ENCODE results near the gene GBP7.
"Not testable (repeated sequence)": the region's sequence is repeated elsewhere in the genome, so short reads cannot be mapped to it uniquely, and the experiment has no call there.

Gene GBP7

GRCh38 chr1:89175601-89176256 is at the start of gene GBP7:
GBP7 (minus strand) TSS chr1:89176003; CDS start chr1:89171935, 4,068 bp downstream.
- Histone ChIP-seq H3K27ac (no peak within 1 kb of the TSS), H3K36me3 (ENCODE audit: insufficient read depth, low read length) (no peaks in the 10 kb centered on the region), H3K9me3 (ENCODE audit: low read depth, low read length) (no peaks in the 10 kb centered on the region), H3K9ac (ENCODE audit: insufficient read length) (no peak within 1 kb of the TSS), H3K4me3 (no peak within 1 kb of the TSS)
- no peak for DNase-seq (ENCODE audit: low read depth, low spot score)
- no peak for TF ChIP-seq EZH2 (IDR thresholded peaks at IDR 0.05)
- no peak for TF ChIP-seq FOXP2 (optimal IDR thresholded peaks at IDR 0.05; ENCODE audit: control extremely low read depth, extremely low read length, insufficient read depth)
- TF ChIP-seq POLR2AphosphoS5 (IDR thresholded peaks at IDR 0.05; ENCODE audit: borderline replicate concordance, low read depth, low read length): no peak

GRCh38 chr1:89221341-89221740 is 45.5 kb upstream of the GBP7 start:
- Histone ChIP-seq H3K9me3 (ENCODE audit: low read depth, low read length) (no peaks in the 10 kb centered on the region), H3K27ac (no peak overlapping the region), H3K4me3 (no peak overlapping the region), H3K36me3 (ENCODE audit: insufficient read depth, low read length) (no peaks in the 10 kb centered on the region), H3K9ac (ENCODE audit: insufficient read length) (no peak overlapping the region)
- DNase-seq (ENCODE audit: low read depth, low spot score): no peak
- TF ChIP-seq EZH2 (IDR thresholded peaks at IDR 0.05) (no peak), POLR2AphosphoS5 (IDR thresholded peaks at IDR 0.05; ENCODE audit: borderline replicate concordance, low read depth, low read length) (no peak), FOXP2 (optimal IDR thresholded peaks at IDR 0.05; ENCODE audit: control extremely low read depth, extremely low read length, insufficient read depth) (no peak)

- not testable (repeated sequence) for H3K9me3 ChIP-seq (ENCODE audit: low read depth, low read length); H3K4me3 ChIP-seq; H3K9ac ChIP-seq (ENCODE audit: insufficient read length); H3K27ac ChIP-seq; H3K36me3 ChIP-seq (ENCODE audit: insufficient read depth, low read length); DNase-seq (ENCODE audit: low read depth, low spot score)
These were observed 44.0 kb upstream of the GBP7 start for GRCh38 chr1:89219851-89220250.

- not testable (repeated sequence) for H3K9me3 ChIP-seq (ENCODE audit: low read depth, low read length); H3K4me3 ChIP-seq; H3K36me3 ChIP-seq (ENCODE audit: insufficient read depth, low read length); DNase-seq (ENCODE audit: low read depth, low spot score); H3K27ac ChIP-seq; H3K9ac ChIP-seq (ENCODE audit: insufficient read length)
These were observed 43.1 kb upstream of the GBP7 start for GRCh38 chr1:89218941-89219340.

- no peak overlapping the region for H3K9ac ChIP-seq (ENCODE audit: insufficient read length)
- no peak for TF ChIP-seq FOXP2 (optimal IDR thresholded peaks at IDR 0.05; ENCODE audit: control extremely low read depth, extremely low read length, insufficient read depth)
- H3K4me3 ChIP-seq: no peak overlapping the region
- no peak for DNase-seq (ENCODE audit: low read depth, low spot score)
- H3K9me3 ChIP-seq (ENCODE audit: low read depth, low read length): peaks cover 5% of the 10 kb centered on the region; the same call in 1 of the 2 replicates
- H3K36me3 ChIP-seq (ENCODE audit: insufficient read depth, low read length): no peaks in the 10 kb centered on the region
- no peak overlapping the region for H3K27ac ChIP-seq
These were observed 37.5 kb upstream of the GBP7 start for GRCh38 chr1:89213347-89213746.

- no peak for TF ChIP-seq FOXP2 (optimal IDR thresholded peaks at IDR 0.05; ENCODE audit: control extremely low read depth, extremely low read length, insufficient read depth)
- TF ChIP-seq EZH2 (IDR thresholded peaks at IDR 0.05): no peak
- no peak for TF ChIP-seq POLR2AphosphoS5 (IDR thresholded peaks at IDR 0.05; ENCODE audit: borderline replicate concordance, low read depth, low read length)
- Histone ChIP-seq H3K9ac (ENCODE audit: insufficient read length) (no peak overlapping the region), H3K4me3 (no peak overlapping the region), H3K36me3 (ENCODE audit: insufficient read depth, low read length) (no peaks in the 10 kb centered on the region), H3K9me3 (ENCODE audit: low read depth, low read length) (peaks cover 5% of the 10 kb centered on the region; the same call in 1 of the 2 replicates), H3K27ac (no peak overlapping the region)
- DNase-seq (ENCODE audit: low read depth, low spot score): no peak
These were observed 35.3 kb upstream of the GBP7 start for GRCh38 chr1:89211035-89211634.

GRCh38 chr1:89206373-89206772 is 30.6 kb upstream of the GBP7 start:
- H3K9ac ChIP-seq (ENCODE audit: insufficient read length): no peak overlapping the region
- TF ChIP-seq POLR2AphosphoS5 (IDR thresholded peaks at IDR 0.05; ENCODE audit: borderline replicate concordance, low read depth, low read length) (no peak), EZH2 (IDR thresholded peaks at IDR 0.05) (no peak), FOXP2 (optimal IDR thresholded peaks at IDR 0.05; ENCODE audit: control extremely low read depth, extremely low read length, insufficient read depth) (no peak)
- no peak overlapping the region for H3K4me3 ChIP-seq
- H3K36me3 ChIP-seq (ENCODE audit: insufficient read depth, low read length): no peaks in the 10 kb centered on the region
- no peak for DNase-seq (ENCODE audit: low read depth, low spot score)
- H3K9me3 ChIP-seq (ENCODE audit: low read depth, low read length): peaks cover 12% of the 10 kb centered on the region; the same call in 1 of the 2 replicates
- no peak overlapping the region for H3K27ac ChIP-seq

- Histone ChIP-seq H3K36me3 (ENCODE audit: insufficient read depth, low read length) (no peaks in the 10 kb centered on the region), H3K9ac (ENCODE audit: insufficient read length) (no peak overlapping the region), H3K9me3 (ENCODE audit: low read depth, low read length) (peaks cover 7% of the 10 kb centered on the region; the same call in 1 of the 2 replicates), H3K4me3 (no peak overlapping the region), H3K27ac (peak overlapping the region; percentile 95; the same call in 1 of the 2 replicates)
- DNase-seq (ENCODE audit: low read depth, low spot score): no peak
- TF ChIP-seq EZH2 (IDR thresholded peaks at IDR 0.05) (no peak), FOXP2 (optimal IDR thresholded peaks at IDR 0.05; ENCODE audit: control extremely low read depth, extremely low read length, insufficient read depth) (no peak), POLR2AphosphoS5 (IDR thresholded peaks at IDR 0.05; ENCODE audit: borderline replicate concordance, low read depth, low read length) (no peak)
These were observed 27.4 kb upstream of the GBP7 start for GRCh38 chr1:89203166-89203565.
